Esophagus muscularis mucosa (tissue), 4 donors: ENCODE data around the gene PIP4K2A.

ENCODE experiments used
- CTCF ChIP-seq, 3 experiments: fragments of 200-600 bp in 2 of 3; fragments of 450-650 bp in 1 of 3; sonication (generic) in 2 of 3; IDR thresholded peaks; one replicate each; pipeline ENCODE4 v1.5.1; 2017 to 2019; ENCODE audit warnings: antibody characterized with exemption in 3 of 3, mild to moderate bottlenecking in 2 of 3, moderate library complexity in 1 of 3
- EP300 ChIP-seq: sonication (generic); formaldehyde crosslinking; IDR thresholded peaks from one replicate; pipeline ENCODE4 v1.6.1; 2017; ENCODE audit warnings: antibody characterized with exemption
- POLR2A ChIP-seq: fragments of 450-650 bp; IDR thresholded peaks from one replicate; pipeline ENCODE4 v1.6.1; 2017; ENCODE audit warnings: antibody characterized with exemption, moderate library complexity, mild to moderate bottlenecking, low read depth

- TF ChIP-seq POLR2A: no peak
- TF ChIP-seq CTCF (IDR thresholded peaks at IDR 0.05): no peak
- TF ChIP-seq EP300: no peak
These were observed 29.7 kb downstream of the PIP4K2A start for GRCh38 chr10:22684699-22685098.
